ENCODE data around the gene SSR2. TPM values are rescaled to one million over a fixed set of nuclear protein-coding genes. Genes with fewer than 3 reads are reported as not detected.

SSR2 gene
- polyA plus RNA-seq, 1 donor (not counting 4 experiments of a cell fraction or from before 2014, with no cell fraction given), result 302 TPM

DNA sequence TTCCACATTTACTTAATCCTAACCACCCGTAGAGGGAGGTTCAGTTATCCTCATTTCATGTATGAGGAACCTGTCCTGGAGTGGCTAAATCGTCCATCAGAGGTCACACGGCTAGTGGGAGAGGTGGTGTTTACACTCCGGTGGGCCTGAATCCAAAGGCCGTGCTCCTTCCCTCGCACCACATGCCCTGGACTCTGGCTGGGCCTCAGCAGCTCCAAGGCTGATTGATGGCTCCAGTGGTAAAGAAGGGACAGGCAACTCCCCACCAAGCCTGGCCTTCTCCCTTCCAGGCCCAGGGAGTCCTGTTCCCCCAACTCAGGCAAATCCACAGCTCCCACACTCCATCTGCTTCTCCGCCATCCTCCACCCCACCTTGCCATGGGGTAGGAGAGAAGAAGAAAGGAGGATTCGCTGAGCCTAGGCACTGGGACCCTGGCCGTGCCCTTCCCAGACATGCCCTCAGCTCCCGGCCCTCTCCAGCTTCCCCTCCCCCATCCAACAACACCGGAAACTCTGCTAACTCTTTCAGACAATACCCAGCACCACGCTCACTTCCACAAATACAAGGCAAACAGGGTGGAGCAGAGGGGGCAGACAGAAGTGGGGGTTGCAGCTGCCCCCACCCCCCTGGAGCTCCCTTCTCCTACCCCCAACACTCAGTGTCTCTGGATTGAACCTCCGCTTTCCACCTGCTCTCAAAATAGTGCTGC, 53.3 kb downstream of the SSR2 start:
- no peak for FAIRE-seq
- Histone ChIP-seq H3K27ac (ENCODE audit: control insufficient read depth, insufficient read depth, low read length) (no peak overlapping the region), H3K4me1 (ENCODE audit: control insufficient read depth, extremely low read depth, insufficient read depth, low read length) (peaks cover 6% of the 10 kb centered on the region)

GRCh38 chr1:155966750-155967149, 54.0 kb downstream of the SSR2 start:
- FAIRE-seq, result no peak
- Histone ChIP-seq H4K20me1 (ENCODE audit: control insufficient read depth, extremely low read depth, insufficient read depth, low read length) (peaks cover 4% of the 10 kb centered on the region), H3K27me3 (ENCODE audit: control insufficient read depth, extremely low read depth, insufficient read depth, low read length) (no peaks in the 10 kb centered on the region), H2AFZ (ENCODE audit: control insufficient read depth, low read length) (no peak overlapping the region), H3K4me2 (ENCODE audit: control insufficient read depth, extremely low read depth, insufficient read depth, low read depth, low read length) (no peak overlapping the region), H3K9me1 (ENCODE audit: control insufficient read depth, extremely low read depth, insufficient read depth, low read length) (peaks cover 3% of the 10 kb centered on the region), H3K27ac (ENCODE audit: control insufficient read depth, insufficient read depth, low read length) (no peak overlapping the region), H3K4me1 (ENCODE audit: control insufficient read depth, extremely low read depth, insufficient read depth, low read length) (peaks cover 12% of the 10 kb centered on the region), H3K36me3 (ENCODE audit: control insufficient read depth in 2 of 2, extremely low read depth in 1 of 2, insufficient read depth in 2 of 2, low read length in 2 of 2) (peaks cover 47 to 61% of the 10 kb centered on the region in 2 experiments), H3K9ac (ENCODE audit: control insufficient read depth, extremely low read depth, insufficient read depth, low read length) (no peak overlapping the region), H3K4me3 (ENCODE audit: control insufficient read depth in 2 of 3, extremely low read depth in 1 of 3, insufficient read depth in 2 of 3, low read depth in 1 of 3, low read length in 3 of 3) (no peak overlapping the region), H3K79me2 (ENCODE audit: control insufficient read depth, insufficient read depth, low read length) (peaks cover 34% of the 10 kb centered on the region), H3K9me3 (ENCODE audit: control insufficient read depth, low read depth, low read length) (no peaks in the 10 kb centered on the region)
- TF ChIP-seq CTCF (optimal IDR thresholded peaks at IDR 0.05 in 1 of 3, IDR thresholded peaks at IDR 0.05 in 1 of 3, conservative IDR thresholded peaks at IDR 0.05 in 1 of 3; ENCODE audit: extremely low read depth in 1 of 3, insufficient read depth in 2 of 3, low read length in 3 of 3), result no peak
- TF ChIP-seq EZH2 (IDR thresholded peaks at IDR 0.05; ENCODE audit: low read length), result no peak
- no peak for DNase-seq (ENCODE audit: low read depth, low spot score)
- dilution Hi-C loops (cut with MboI; ENCODE audit: extremely low pct_ligation_motif_present, low sequenced_read_pairs), result no loop called here

More for the DNA sequence above, 53.3 kb downstream of the SSR2 start:
- Histone ChIP-seq H3K4me2 (ENCODE audit: control insufficient read depth, extremely low read depth, insufficient read depth, low read depth, low read length) (no peak overlapping the region), H3K79me2 (ENCODE audit: control insufficient read depth, insufficient read depth, low read length) (peaks cover 41% of the 10 kb centered on the region), H2AFZ (ENCODE audit: control insufficient read depth, low read length) (no peak overlapping the region), H3K9me3 (ENCODE audit: control insufficient read depth, low read depth, low read length) (no peaks in the 10 kb centered on the region), H4K20me1 (ENCODE audit: control insufficient read depth, extremely low read depth, insufficient read depth, low read length) (peaks cover 4% of the 10 kb centered on the region), H3K36me3 (ENCODE audit: control insufficient read depth in 2 of 2, extremely low read depth in 1 of 2, insufficient read depth in 2 of 2, low read length in 2 of 2) (peaks cover 48 to 56% of the 10 kb centered on the region in 2 experiments), H3K4me3 (ENCODE audit: control insufficient read depth in 2 of 3, extremely low read depth in 1 of 3, insufficient read depth in 2 of 3, low read depth in 1 of 3, low read length in 3 of 3) (no peak overlapping the region), H3K9me1 (ENCODE audit: control insufficient read depth, extremely low read depth, insufficient read depth, low read length) (no peaks in the 10 kb centered on the region), H3K27me3 (ENCODE audit: control insufficient read depth, extremely low read depth, insufficient read depth, low read length) (no peaks in the 10 kb centered on the region), H3K9ac (ENCODE audit: control insufficient read depth, extremely low read depth, insufficient read depth, low read length) (no peak overlapping the region)
- no peak for DNase-seq (ENCODE audit: low read depth, low spot score)
- dilution Hi-C loops (cut with MboI; ENCODE audit: extremely low pct_ligation_motif_present, low sequenced_read_pairs), result no loop called here
- TF ChIP-seq CTCF (optimal IDR thresholded peaks at IDR 0.05 in 1 of 3, IDR thresholded peaks at IDR 0.05 in 1 of 3, conservative IDR thresholded peaks at IDR 0.05 in 1 of 3; ENCODE audit: extremely low read depth in 1 of 3, insufficient read depth in 2 of 3, low read length in 3 of 3), result no peak
